H1 (cell line): ENCODE results near the gene GRID1. TPM values are rescaled to one million over a fixed set of nuclear protein-coding genes. Genes with fewer than 3 reads are reported as not detected.

Experiments
- HDAC2 ChIP-seq, 2 experiments: fragments of 300-600 bp in 1 of 2; sonication (generic) in 1 of 2; IDR thresholded peaks; 2 replicates each; pipeline ENCODE4 v1.6.1; 2011 to 2012; ENCODE audit warnings: low read depth in 2 of 2, low read length in 2 of 2, mild to moderate bottlenecking in 2 of 2, moderate library complexity in 2 of 2, borderline replicate concordance in 1 of 2, inconsistent platforms in 1 of 2
- KDM5A ChIP-seq: fragments of 200-600 bp; IDR thresholded peaks from 2 replicates; pipeline ENCODE4 v1.7.1; 2012; ENCODE audit warnings: mild to moderate bottlenecking, low read length, inconsistent platforms, mixed read lengths
- NANOG ChIP-seq: IDR thresholded peaks from 2 replicates; pipeline ENCODE4 v1.6.1; 2011; ENCODE audit warnings: low read length, low read depth, mild to moderate bottlenecking, inconsistent platforms; ENCODE audit not compliant: insufficient read depth, poor library complexity, severe bottlenecking
- RFX5 ChIP-seq: IDR thresholded peaks from 2 replicates; pipeline ENCODE4 v1.6.1; 2011; ENCODE audit warnings: low read depth, low read length, improper control_type of control experiment, borderline replicate concordance
- SIRT6 ChIP-seq: IDR thresholded peaks from one replicate; pipeline ENCODE4 v1.7.1; 2012; ENCODE audit warnings: low read length, inconsistent platforms
- polyA plus RNA-seq, 7 experiments: library from polyadenylated mRNA; depleted of rRNA in 3 of 7; stranded (reverse) in 5 of 7; unstranded in 2 of 7; fragments of >200 nt in 5 of 7; fragments of 200-250 nt in 2 of 7; gene quantifications; 1 replicate in 5 of 7; 2 replicates in 1 of 7; 4 replicates in 1 of 7; pipeline versions ENCODE4 v1.2.1 to v1.2.3, GENCODE V29; 2011 to 2013; ENCODE audit warnings: missing spikeins in 2 of 7, mixed read lengths in 2 of 7
- total RNA-seq: library from RNA; stranded (reverse); fragmentation: NEBNext Ultra II Directional; extraction: Animal tissue kit (Norgen Biotek cat#: 25700); gene quantifications from 2 replicates; pipeline ENCODE4 v1.2.1, GENCODE V29; 2021
- TF ChIP-seq, protein P1 (sequence below): fragments of 300-600 bp; sonication (generic); IDR thresholded peaks from 2 replicates; pipeline ENCODE4 v1.7.1; 2012; ENCODE audit warnings: low read length, moderate library complexity, mild to moderate bottlenecking, inconsistent platforms; ENCODE audit not compliant: insufficient replicate concordance
- TF ChIP-seq, protein P2 (sequence below): IDR thresholded peaks from 2 replicates; pipeline ENCODE4 v1.6.1; 2012; ENCODE audit warnings: inconsistent platforms

The GRID1 gene
- total and polyA plus RNA-seq, 2 of the 8 experiments (the other 6 are each of a cell fraction or from before 2014, with no cell fraction given) = 0.22 to 0.30 TPM

DNA sequence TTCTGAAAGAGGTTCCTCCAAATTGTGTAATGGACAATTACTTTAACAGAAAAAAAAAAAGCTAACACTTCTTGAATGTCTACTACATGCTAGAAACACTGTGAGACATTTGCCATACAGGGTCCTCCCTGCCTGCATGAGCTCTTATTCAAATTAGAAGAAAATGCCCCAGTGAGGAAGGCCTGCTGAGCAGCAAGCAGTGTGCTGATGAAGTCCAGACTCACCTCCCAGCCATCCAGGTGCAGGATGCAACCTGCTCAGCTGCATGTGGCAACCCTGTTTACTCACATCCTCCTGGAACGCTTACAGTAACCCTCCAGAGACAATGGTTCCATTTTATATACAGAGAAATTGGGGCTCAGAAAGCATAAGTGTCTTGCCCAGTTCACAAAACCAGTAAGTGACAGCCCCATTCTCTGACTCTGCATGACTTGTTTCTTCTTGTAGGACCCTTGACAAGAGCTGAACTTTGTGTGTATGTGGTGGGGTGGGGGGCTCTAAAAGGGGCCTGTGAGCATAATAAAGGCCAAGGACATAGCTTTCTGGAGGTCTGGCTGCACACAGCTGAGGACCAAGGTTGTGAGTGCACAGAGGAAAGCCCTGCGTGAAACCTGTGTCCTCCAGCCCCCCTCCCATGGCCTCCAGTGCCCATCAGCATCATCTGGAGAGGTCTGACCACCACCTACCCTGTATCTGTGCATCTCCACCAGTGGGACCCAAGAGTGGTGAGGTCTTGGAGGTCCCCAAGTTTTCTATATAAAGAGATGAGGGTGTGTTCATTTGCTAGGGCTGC is 387.8 kb downstream of the GRID1 start (continued):
- TF ChIP-seq, protein P1, sequence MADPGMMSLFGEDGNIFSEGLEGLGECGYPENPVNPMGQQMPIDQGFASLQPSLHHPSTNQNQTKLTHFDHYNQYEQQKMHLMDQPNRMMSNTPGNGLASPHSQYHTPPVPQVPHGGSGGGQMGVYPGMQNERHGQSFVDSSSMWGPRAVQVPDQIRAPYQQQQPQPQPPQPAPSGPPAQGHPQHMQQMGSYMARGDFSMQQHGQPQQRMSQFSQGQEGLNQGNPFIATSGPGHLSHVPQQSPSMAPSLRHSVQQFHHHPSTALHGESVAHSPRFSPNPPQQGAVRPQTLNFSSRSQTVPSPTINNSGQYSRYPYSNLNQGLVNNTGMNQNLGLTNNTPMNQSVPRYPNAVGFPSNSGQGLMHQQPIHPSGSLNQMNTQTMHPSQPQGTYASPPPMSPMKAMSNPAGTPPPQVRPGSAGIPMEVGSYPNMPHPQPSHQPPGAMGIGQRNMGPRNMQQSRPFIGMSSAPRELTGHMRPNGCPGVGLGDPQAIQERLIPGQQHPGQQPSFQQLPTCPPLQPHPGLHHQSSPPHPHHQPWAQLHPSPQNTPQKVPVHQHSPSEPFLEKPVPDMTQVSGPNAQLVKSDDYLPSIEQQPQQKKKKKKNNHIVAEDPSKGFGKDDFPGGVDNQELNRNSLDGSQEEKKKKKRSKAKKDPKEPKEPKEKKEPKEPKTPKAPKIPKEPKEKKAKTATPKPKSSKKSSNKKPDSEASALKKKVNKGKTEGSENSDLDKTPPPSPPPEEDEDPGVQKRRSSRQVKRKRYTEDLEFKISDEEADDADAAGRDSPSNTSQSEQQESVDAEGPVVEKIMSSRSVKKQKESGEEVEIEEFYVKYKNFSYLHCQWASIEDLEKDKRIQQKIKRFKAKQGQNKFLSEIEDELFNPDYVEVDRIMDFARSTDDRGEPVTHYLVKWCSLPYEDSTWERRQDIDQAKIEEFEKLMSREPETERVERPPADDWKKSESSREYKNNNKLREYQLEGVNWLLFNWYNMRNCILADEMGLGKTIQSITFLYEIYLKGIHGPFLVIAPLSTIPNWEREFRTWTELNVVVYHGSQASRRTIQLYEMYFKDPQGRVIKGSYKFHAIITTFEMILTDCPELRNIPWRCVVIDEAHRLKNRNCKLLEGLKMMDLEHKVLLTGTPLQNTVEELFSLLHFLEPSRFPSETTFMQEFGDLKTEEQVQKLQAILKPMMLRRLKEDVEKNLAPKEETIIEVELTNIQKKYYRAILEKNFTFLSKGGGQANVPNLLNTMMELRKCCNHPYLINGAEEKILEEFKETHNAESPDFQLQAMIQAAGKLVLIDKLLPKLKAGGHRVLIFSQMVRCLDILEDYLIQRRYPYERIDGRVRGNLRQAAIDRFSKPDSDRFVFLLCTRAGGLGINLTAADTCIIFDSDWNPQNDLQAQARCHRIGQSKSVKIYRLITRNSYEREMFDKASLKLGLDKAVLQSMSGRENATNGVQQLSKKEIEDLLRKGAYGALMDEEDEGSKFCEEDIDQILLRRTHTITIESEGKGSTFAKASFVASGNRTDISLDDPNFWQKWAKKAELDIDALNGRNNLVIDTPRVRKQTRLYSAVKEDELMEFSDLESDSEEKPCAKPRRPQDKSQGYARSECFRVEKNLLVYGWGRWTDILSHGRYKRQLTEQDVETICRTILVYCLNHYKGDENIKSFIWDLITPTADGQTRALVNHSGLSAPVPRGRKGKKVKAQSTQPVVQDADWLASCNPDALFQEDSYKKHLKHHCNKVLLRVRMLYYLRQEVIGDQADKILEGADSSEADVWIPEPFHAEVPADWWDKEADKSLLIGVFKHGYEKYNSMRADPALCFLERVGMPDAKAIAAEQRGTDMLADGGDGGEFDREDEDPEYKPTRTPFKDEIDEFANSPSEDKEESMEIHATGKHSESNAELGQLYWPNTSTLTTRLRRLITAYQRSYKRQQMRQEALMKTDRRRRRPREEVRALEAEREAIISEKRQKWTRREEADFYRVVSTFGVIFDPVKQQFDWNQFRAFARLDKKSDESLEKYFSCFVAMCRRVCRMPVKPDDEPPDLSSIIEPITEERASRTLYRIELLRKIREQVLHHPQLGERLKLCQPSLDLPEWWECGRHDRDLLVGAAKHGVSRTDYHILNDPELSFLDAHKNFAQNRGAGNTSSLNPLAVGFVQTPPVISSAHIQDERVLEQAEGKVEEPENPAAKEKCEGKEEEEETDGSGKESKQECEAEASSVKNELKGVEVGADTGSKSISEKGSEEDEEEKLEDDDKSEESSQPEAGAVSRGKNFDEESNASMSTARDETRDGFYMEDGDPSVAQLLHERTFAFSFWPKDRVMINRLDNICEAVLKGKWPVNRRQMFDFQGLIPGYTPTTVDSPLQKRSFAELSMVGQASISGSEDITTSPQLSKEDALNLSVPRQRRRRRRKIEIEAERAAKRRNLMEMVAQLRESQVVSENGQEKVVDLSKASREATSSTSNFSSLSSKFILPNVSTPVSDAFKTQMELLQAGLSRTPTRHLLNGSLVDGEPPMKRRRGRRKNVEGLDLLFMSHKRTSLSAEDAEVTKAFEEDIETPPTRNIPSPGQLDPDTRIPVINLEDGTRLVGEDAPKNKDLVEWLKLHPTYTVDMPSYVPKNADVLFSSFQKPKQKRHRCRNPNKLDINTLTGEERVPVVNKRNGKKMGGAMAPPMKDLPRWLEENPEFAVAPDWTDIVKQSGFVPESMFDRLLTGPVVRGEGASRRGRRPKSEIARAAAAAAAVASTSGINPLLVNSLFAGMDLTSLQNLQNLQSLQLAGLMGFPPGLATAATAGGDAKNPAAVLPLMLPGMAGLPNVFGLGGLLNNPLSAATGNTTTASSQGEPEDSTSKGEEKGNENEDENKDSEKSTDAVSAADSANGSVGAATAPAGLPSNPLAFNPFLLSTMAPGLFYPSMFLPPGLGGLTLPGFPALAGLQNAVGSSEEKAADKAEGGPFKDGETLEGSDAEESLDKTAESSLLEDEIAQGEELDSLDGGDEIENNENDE = no peak
- TF ChIP-seq RFX5 (no peak), SIRT6 (no peak), HDAC2 (IDR thresholded peaks at IDR 0.05; ENCODE audit: borderline replicate concordance in 1 of 2, low read depth in 2 of 2, low read length in 2 of 2) (no peak), KDM5A (no peak), NANOG (no peak)
- TF ChIP-seq, protein P2, sequence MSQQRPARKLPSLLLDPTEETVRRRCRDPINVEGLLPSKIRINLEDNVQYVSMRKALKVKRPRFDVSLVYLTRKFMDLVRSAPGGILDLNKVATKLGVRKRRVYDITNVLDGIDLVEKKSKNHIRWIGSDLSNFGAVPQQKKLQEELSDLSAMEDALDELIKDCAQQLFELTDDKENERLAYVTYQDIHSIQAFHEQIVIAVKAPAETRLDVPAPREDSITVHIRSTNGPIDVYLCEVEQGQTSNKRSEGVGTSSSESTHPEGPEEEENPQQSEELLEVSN = no peak
